LHCN-M2 (cell line): ENCODE measurements around the gene STIM1. TPM values are rescaled to one million over a fixed set of nuclear protein-coding genes. Genes with fewer than 3 reads are reported as not detected.
A peak's percentile ranks its signal among the peaks of the same experiment; 100 is the strongest.

ENCODE experiments used
- DNase-seq: peaks from one replicate; pipeline ENCODE4 v3.0.0-alpha.2; 2012; ENCODE audit warnings: low read depth
- total RNA-seq: library from RNA; depleted of rRNA; stranded (reverse); fragments of >200 nt; gene quantifications from 2 replicates; pipeline ENCODE4 v1.2.3, GENCODE V29; 2014

The STIM1 gene
- total RNA-seq, 1 experiment from 2014 or later, result 25.0 TPM

- DNase-seq, result no peak
Observed at GRCh38 chr11:3914805-3915204, 59.3 kb downstream of the STIM1 start.

GRCh38 chr11:3916962-3917361 is 61.5 kb downstream of the STIM1 start:
- DNase-seq, result no peak

- DNase-seq, result peak; percentile 88
Observed at GRCh38 chr11:3920148-3920852, 64.8 kb downstream of the STIM1 start.

GRCh38 chr11:3922056-3922455 is 66.6 kb downstream of the STIM1 start:
- no peak for DNase-seq

GRCh38 chr11:3925513-3925912 is 70.0 kb downstream of the STIM1 start:
- DNase-seq, result no peak

GRCh38 chr11:3926458-3927095 is 71.1 kb downstream of the STIM1 start:
- no peak for DNase-seq

GRCh38 chr11:3927129-3927796 is 71.8 kb downstream of the STIM1 start:
- no peak for DNase-seq

- DNase-seq, result no peak
Observed at GRCh38 chr11:3929232-3929631, 73.8 kb downstream of the STIM1 start.

GRCh38 chr11:3929649-3930048 is 74.2 kb downstream of the STIM1 start:
- no peak for DNase-seq

- DNase-seq, result no peak
Observed at GRCh38 chr11:3932698-3933097, 77.2 kb downstream of the STIM1 start.

- DNase-seq, result no peak
Observed at GRCh38 chr11:3933165-3933628, 77.7 kb downstream of the STIM1 start.

- no peak for DNase-seq
Observed at GRCh38 chr11:3934658-3935057, 79.2 kb downstream of the STIM1 start.

- DNase-seq, result no peak
Observed at GRCh38 chr11:3936517-3936916, 81.1 kb downstream of the STIM1 start.

GRCh38 chr11:3939211-3939610 is 83.7 kb downstream of the STIM1 start:
- DNase-seq, result peak; percentile 72

- peak; percentile 54 for DNase-seq
Observed at GRCh38 chr11:3939651-3940190, 84.3 kb downstream of the STIM1 start.

GRCh38 chr11:3942160-3942955 is 86.9 kb downstream of the STIM1 start:
- no peak for DNase-seq

- no peak for DNase-seq
Observed at GRCh38 chr11:3942956-3943497, 87.6 kb downstream of the STIM1 start.

- peak; percentile 51 for DNase-seq
Observed at GRCh38 chr11:3944198-3944597, 88.7 kb downstream of the STIM1 start.

GRCh38 chr11:3946455-3947017 is 91.1 kb downstream of the STIM1 start:
- no peak for DNase-seq

GRCh38 chr11:3947061-3947460 is 91.6 kb downstream of the STIM1 start:
- peak; percentile 82 for DNase-seq

- peak; percentile 59 for DNase-seq
Observed at GRCh38 chr11:3949125-3949524, 93.7 kb downstream of the STIM1 start.
